Measurements from ENCODE around the gene CIART. TPM values are rescaled to one million over a fixed set of nuclear protein-coding genes. Genes with fewer than 3 reads are reported as not detected.
"Not testable (repeated sequence)": the region's sequence is repeated elsewhere in the genome, so short reads cannot be mapped to it uniquely, and the experiment has no call there.

The CIART gene
- total RNA-seq (1 to 10 TPM in 1 of 2 donors, under 1 TPM in 1; 0.51 to 1.8 TPM), polyA plus RNA-seq (1 to 10 TPM; 2.0 to 7.1 TPM)

- peaks cover 7 to 60% (median 54%) of the 10 kb centered on the region in 4 donors for H3K4me1 ChIP-seq (ENCODE audit: control insufficient read depth in 4 of 4, insufficient read depth in 4 of 4, low read length in 3 of 4)
- no peaks in the 10 kb centered on the region for H3K9me3 ChIP-seq (ENCODE audit: control insufficient read depth in 4 of 4, low read length in 3 of 4)
- peak; percentile 81 for DNase-seq (ENCODE audit: low spot score)
- peak within 1 kb of the TSS; percentile 39 to 94 for H3K9ac ChIP-seq (ENCODE audit: low read depth in 1 of 2, low read length in 2 of 2)
- H3K27me3 ChIP-seq (ENCODE audit: control insufficient read depth in 4 of 4, insufficient read depth in 4 of 4, low read length in 3 of 4), result no peaks in the 10 kb centered on the region
- peak within 1 kb of the TSS; percentile 52 to 69 (median 59) for H3K4me3 ChIP-seq (ENCODE audit: low read depth in 1 of 3, low read length in 3 of 3)
- H3K36me3 ChIP-seq (ENCODE audit: control insufficient read depth in 4 of 4, insufficient read depth in 3 of 4, low read depth in 1 of 4, low read length in 3 of 4), result peaks cover 0 to 8% (median 8%) of the 10 kb centered on the region in 4 donors
- peak; percentile 6 to 7 for TF ChIP-seq RXRA (IDR thresholded peaks at IDR 0.05)
- peak; percentile 92 for TF ChIP-seq SP1 (IDR thresholded peaks at IDR 0.05)
- peak; percentile 39 for TF ChIP-seq TAF1 (conservative IDR thresholded peaks at IDR 0.05)
- peak; percentile 49 for TF ChIP-seq HNF4G (IDR thresholded peaks at IDR 0.05)
- TF ChIP-seq FOXA2 (IDR thresholded peaks at IDR 0.05), result no peak
- peak; percentile 96 for TF ChIP-seq MAX (IDR thresholded peaks at IDR 0.05)
- TF ChIP-seq ATF3 (IDR thresholded peaks at IDR 0.05), result no peak
- no peak for TF ChIP-seq NR2F2 (IDR thresholded peaks at IDR 0.05)
- TF ChIP-seq HNF4A (conservative IDR thresholded peaks at IDR 0.05), result peak; percentile 25 to 65
- no peak for TF ChIP-seq FOXA1 (IDR thresholded peaks at IDR 0.05)
- TF ChIP-seq, protein P1, sequence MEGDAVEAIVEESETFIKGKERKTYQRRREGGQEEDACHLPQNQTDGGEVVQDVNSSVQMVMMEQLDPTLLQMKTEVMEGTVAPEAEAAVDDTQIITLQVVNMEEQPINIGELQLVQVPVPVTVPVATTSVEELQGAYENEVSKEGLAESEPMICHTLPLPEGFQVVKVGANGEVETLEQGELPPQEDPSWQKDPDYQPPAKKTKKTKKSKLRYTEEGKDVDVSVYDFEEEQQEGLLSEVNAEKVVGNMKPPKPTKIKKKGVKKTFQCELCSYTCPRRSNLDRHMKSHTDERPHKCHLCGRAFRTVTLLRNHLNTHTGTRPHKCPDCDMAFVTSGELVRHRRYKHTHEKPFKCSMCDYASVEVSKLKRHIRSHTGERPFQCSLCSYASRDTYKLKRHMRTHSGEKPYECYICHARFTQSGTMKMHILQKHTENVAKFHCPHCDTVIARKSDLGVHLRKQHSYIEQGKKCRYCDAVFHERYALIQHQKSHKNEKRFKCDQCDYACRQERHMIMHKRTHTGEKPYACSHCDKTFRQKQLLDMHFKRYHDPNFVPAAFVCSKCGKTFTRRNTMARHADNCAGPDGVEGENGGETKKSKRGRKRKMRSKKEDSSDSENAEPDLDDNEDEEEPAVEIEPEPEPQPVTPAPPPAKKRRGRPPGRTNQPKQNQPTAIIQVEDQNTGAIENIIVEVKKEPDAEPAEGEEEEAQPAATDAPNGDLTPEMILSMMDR (IDR thresholded peaks at IDR 0.05; ENCODE audit: low read depth, low read length, missing input control), result no peak
- no peak for TF ChIP-seq JUND (IDR thresholded peaks at IDR 0.05)
- TF ChIP-seq, protein P2, sequence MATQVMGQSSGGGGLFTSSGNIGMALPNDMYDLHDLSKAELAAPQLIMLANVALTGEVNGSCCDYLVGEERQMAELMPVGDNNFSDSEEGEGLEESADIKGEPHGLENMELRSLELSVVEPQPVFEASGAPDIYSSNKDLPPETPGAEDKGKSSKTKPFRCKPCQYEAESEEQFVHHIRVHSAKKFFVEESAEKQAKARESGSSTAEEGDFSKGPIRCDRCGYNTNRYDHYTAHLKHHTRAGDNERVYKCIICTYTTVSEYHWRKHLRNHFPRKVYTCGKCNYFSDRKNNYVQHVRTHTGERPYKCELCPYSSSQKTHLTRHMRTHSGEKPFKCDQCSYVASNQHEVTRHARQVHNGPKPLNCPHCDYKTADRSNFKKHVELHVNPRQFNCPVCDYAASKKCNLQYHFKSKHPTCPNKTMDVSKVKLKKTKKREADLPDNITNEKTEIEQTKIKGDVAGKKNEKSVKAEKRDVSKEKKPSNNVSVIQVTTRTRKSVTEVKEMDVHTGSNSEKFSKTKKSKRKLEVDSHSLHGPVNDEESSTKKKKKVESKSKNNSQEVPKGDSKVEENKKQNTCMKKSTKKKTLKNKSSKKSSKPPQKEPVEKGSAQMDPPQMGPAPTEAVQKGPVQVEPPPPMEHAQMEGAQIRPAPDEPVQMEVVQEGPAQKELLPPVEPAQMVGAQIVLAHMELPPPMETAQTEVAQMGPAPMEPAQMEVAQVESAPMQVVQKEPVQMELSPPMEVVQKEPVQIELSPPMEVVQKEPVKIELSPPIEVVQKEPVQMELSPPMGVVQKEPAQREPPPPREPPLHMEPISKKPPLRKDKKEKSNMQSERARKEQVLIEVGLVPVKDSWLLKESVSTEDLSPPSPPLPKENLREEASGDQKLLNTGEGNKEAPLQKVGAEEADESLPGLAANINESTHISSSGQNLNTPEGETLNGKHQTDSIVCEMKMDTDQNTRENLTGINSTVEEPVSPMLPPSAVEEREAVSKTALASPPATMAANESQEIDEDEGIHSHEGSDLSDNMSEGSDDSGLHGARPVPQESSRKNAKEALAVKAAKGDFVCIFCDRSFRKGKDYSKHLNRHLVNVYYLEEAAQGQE (IDR thresholded peaks at IDR 0.05), result no peak
- no peak for TF ChIP-seq GABPA (IDR thresholded peaks at IDR 0.05 in 1 of 2, conservative IDR thresholded peaks at IDR 0.05 in 1 of 2)
- TF ChIP-seq RAD21 (IDR thresholded peaks at IDR 0.05), result no peak
- peak in 1 of 2 donors; percentile 16 for TF ChIP-seq EGR1 (IDR thresholded peaks at IDR 0.05; ENCODE audit: low read depth in 2 of 2)
- TF ChIP-seq YY1 (IDR thresholded peaks at IDR 0.05), result peak; percentile 47
- TF ChIP-seq ZBTB33 (IDR thresholded peaks at IDR 0.05), result peak; percentile 22
- H3K27ac ChIP-seq (ENCODE audit: low read depth in 1 of 2, low read length in 2 of 2), result peak within 1 kb of the TSS; percentile 79 to 88
- under 1% methylated on average over 46 of the region's 46 CpGs for whole genome bisulfite sequencing
Measured at GRCh38 chr1:150281758-150282557, at the start of gene CIART. Gene CIART (plus strand): TSS chr1:150282554. CDS start chr1:150283268, 714 bp downstream.

GRCh38 chr1:150232921-150233320, 49.4 kb upstream of the CIART start:
- H3K9ac ChIP-seq (ENCODE audit: low read depth in 1 of 2, low read length in 2 of 2); DNase-seq (ENCODE audit: low spot score); H3K27ac ChIP-seq (ENCODE audit: low read depth in 1 of 2, low read length in 2 of 2); H3K27me3 ChIP-seq (ENCODE audit: control insufficient read depth in 4 of 4, insufficient read depth in 4 of 4, low read length in 3 of 4); H3K9me3 ChIP-seq (ENCODE audit: control insufficient read depth in 4 of 4, low read length in 3 of 4); H3K4me3 ChIP-seq (ENCODE audit: low read depth in 1 of 3, low read length in 3 of 3); H3K36me3 ChIP-seq (ENCODE audit: control insufficient read depth in 4 of 4, insufficient read depth in 3 of 4, low read depth in 1 of 4, low read length in 3 of 4): not testable (repeated sequence)
- WGBS, result 94% methylated on average over 10 of the region's 10 CpGs
- H3K4me1 ChIP-seq (ENCODE audit: control insufficient read depth in 4 of 4, insufficient read depth in 4 of 4, low read length in 3 of 4), result peaks cover 1 to 20% (median 6%) of the 10 kb centered on the region in 4 donors
